HUES64 (cell line): ENCODE data around the gene STEAP1B.
A peak's percentile ranks its signal among the peaks of the same experiment; 100 is the strongest.

Source experiments
- H3K27ac ChIP-seq: 2 replicates; pipeline ENCODE4 v1.7.0; 2013; ENCODE audit warnings: low read depth, low read length, inconsistent platforms
- H3K27me3 ChIP-seq: 2 replicates; pipeline ENCODE4 v1.6.1; 2013; ENCODE audit warnings: mild to moderate bottlenecking, low read length; ENCODE audit not compliant: insufficient read depth
- H3K36me3 ChIP-seq: 2 replicates; pipeline ENCODE4 v1.6.1; 2013; ENCODE audit warnings: mild to moderate bottlenecking, low read length; ENCODE audit not compliant: insufficient read depth
- H3K4me1 ChIP-seq: 2 replicates; pipeline ENCODE4 v1.6.1; 2013; ENCODE audit warnings: mild to moderate bottlenecking, low read length, moderate library complexity; ENCODE audit not compliant: insufficient read depth
- H3K4me3 ChIP-seq: 2 replicates; pipeline ENCODE4 v1.5.1; 2013; ENCODE audit warnings: mild to moderate bottlenecking, low read length, moderate library complexity
- H3K9ac ChIP-seq: 2 replicates; pipeline ENCODE4 v1.6.1; 2013; ENCODE audit warnings: mild to moderate bottlenecking, low read depth, low read length
- H3K9me3 ChIP-seq: 2 replicates; pipeline ENCODE4 v1.6.1; 2013; ENCODE audit warnings: low read depth, low read length; ENCODE audit not compliant: insufficient read depth
- WGBS: fragments of 150-250, 120-280 bp; methylation state at CpG from one replicate; pipeline ENCODE4 v1.1.7; 2013; ENCODE audit warnings: missing lambda C conversion rate; 5-methylcytosine and 5-hydroxymethylcytosine counted together

Gene STEAP1B

GRCh38 chr7:22477876-22478450 lies 22.0 kb downstream of the STEAP1B start:
- H3K9ac ChIP-seq = no peak overlapping the region
- WGBS = 89% methylated on average over 10 of the region's 10 CpGs
- 0 out of 2 replicates have a peak, but pooled peaks cover 6% of the 10 kb centered on the region for H3K4me1 ChIP-seq
- H3K36me3 ChIP-seq = no peaks in the 10 kb centered on the region
- no peaks in the 10 kb centered on the region for H3K9me3 ChIP-seq
- H3K27me3 ChIP-seq = no peaks in the 10 kb centered on the region
- H3K27ac ChIP-seq = peak overlapping the region; percentile 7; the same call in 1 of the 2 replicates
- H3K4me3 ChIP-seq = no peak overlapping the region

GRCh38 chr7:22477262-22477661 lies 22.7 kb downstream of the STEAP1B start:
- Histone ChIP-seq H3K4me1 (0 out of 2 replicates have a peak, but pooled peaks cover 6% of the 10 kb centered on the region), H3K27me3 (no peaks in the 10 kb centered on the region), H3K27ac (no peak overlapping the region; the same call in 1 of the 2 replicates), H3K36me3 (no peaks in the 10 kb centered on the region), H3K4me3 (no peak overlapping the region), H3K9me3 (no peaks in the 10 kb centered on the region), H3K9ac (no peak overlapping the region)
- WGBS = 97% methylated on average over 4 of the region's 4 CpGs

- Histone ChIP-seq H3K27me3 (no peaks in the 10 kb centered on the region), H3K4me3 (no peak overlapping the region), H3K27ac (no peak overlapping the region), H3K36me3 (no peaks in the 10 kb centered on the region), H3K4me1 (0 out of 2 replicates have a peak, but pooled peaks cover 6% of the 10 kb centered on the region), H3K9me3 (no peaks in the 10 kb centered on the region), H3K9ac (no peak overlapping the region)
- WGBS = 93% methylated on average over 6 of the region's 6 CpGs
These were observed 23.2 kb downstream of the STEAP1B start for GRCh38 chr7:22476824-22477223.

GRCh38 chr7:22474645-22475044 lies 25.3 kb downstream of the STEAP1B start:
- no peaks in the 10 kb centered on the region for H3K27me3 ChIP-seq
- 0 out of 2 replicates have a peak, but pooled peaks cover 6% of the 10 kb centered on the region for H3K4me1 ChIP-seq
- H3K36me3 ChIP-seq = no peaks in the 10 kb centered on the region
- H3K27ac ChIP-seq = no peak overlapping the region
- 100% methylated on average over 2 of the region's 2 CpGs for WGBS
- H3K9me3 ChIP-seq = no peaks in the 10 kb centered on the region
- H3K4me3 ChIP-seq = no peak overlapping the region
- H3K9ac ChIP-seq = no peak overlapping the region

- Histone ChIP-seq H3K4me1 (no peaks in the 10 kb centered on the region), H3K27ac (no peak overlapping the region), H3K9me3 (no peaks in the 10 kb centered on the region), H3K4me3 (no peak overlapping the region), H3K9ac (no peak overlapping the region), H3K36me3 (no peaks in the 10 kb centered on the region), H3K27me3 (no peaks in the 10 kb centered on the region)
- WGBS = 85% methylated on average over 10 of the region's 10 CpGs
These were observed 29.0 kb downstream of the STEAP1B start for GRCh38 chr7:22470981-22471380.

- Histone ChIP-seq H3K36me3 (no peaks in the 10 kb centered on the region), H3K4me1 (no peaks in the 10 kb centered on the region), H3K27me3 (no peaks in the 10 kb centered on the region), H3K27ac (no peak overlapping the region), H3K9ac (no peak overlapping the region), H3K9me3 (no peaks in the 10 kb centered on the region), H3K4me3 (no peak overlapping the region)
- 100% methylated on average over 3 of the region's 3 CpGs for WGBS
These were observed 30.4 kb downstream of the STEAP1B start for GRCh38 chr7:22469371-22470143.

- Histone ChIP-seq H3K4me3 (no peak overlapping the region), H3K4me1 (no peaks in the 10 kb centered on the region), H3K9me3 (no peaks in the 10 kb centered on the region), H3K9ac (no peak overlapping the region), H3K27me3 (no peaks in the 10 kb centered on the region), H3K27ac (no peak overlapping the region), H3K36me3 (no peaks in the 10 kb centered on the region)
- 98% methylated on average over 3 of the region's 3 CpGs for WGBS
These were observed 31.4 kb downstream of the STEAP1B start for GRCh38 chr7:22468609-22469008.

- Histone ChIP-seq H3K4me3 (no peak overlapping the region), H3K9ac (no peak overlapping the region), H3K27me3 (no peaks in the 10 kb centered on the region), H3K36me3 (no peaks in the 10 kb centered on the region), H3K9me3 (no peaks in the 10 kb centered on the region), H3K27ac (no peak overlapping the region), H3K4me1 (no peaks in the 10 kb centered on the region)
- WGBS = 94% methylated on average over 4 of the region's 4 CpGs
These were observed 35.7 kb downstream of the STEAP1B start for GRCh38 chr7:22464299-22464698.

GRCh38 chr7:22460363-22460988 lies 39.5 kb downstream of the STEAP1B start:
- Histone ChIP-seq H3K36me3 (no peaks in the 10 kb centered on the region), H3K4me1 (no peaks in the 10 kb centered on the region), H3K9me3 (no peaks in the 10 kb centered on the region), H3K9ac (no peak overlapping the region), H3K4me3 (no peak overlapping the region), H3K27ac (no peak overlapping the region), H3K27me3 (no peaks in the 10 kb centered on the region)
- 94% methylated on average over 4 of the region's 5 CpGs for WGBS

GRCh38 chr7:22457471-22457870 lies 42.5 kb downstream of the STEAP1B start:
- no peaks in the 10 kb centered on the region for H3K9me3 ChIP-seq
- no peak overlapping the region for H3K27ac ChIP-seq
- 93% methylated on average over 1 of the region's 1 CpG for WGBS
- H3K27me3 ChIP-seq = peaks cover 3% of the 10 kb centered on the region; the same call in 1 of the 2 replicates
- H3K36me3 ChIP-seq = no peaks in the 10 kb centered on the region
- H3K9ac ChIP-seq = no peak overlapping the region
- H3K4me1 ChIP-seq = peaks cover 3% of the 10 kb centered on the region; the same call in 1 of the 2 replicates
- H3K4me3 ChIP-seq = no peak overlapping the region

GRCh38 chr7:22454446-22454845 lies 45.5 kb downstream of the STEAP1B start:
- WGBS = 97% methylated on average over 3 of the region's 3 CpGs
- H3K27me3 ChIP-seq = peaks cover 3% of the 10 kb centered on the region; the same call in 1 of the 2 replicates
- no peak overlapping the region for H3K9ac ChIP-seq
- H3K4me3 ChIP-seq = no peak overlapping the region
- H3K36me3 ChIP-seq = no peaks in the 10 kb centered on the region
- H3K9me3 ChIP-seq = no peaks in the 10 kb centered on the region
- peaks cover 5% of the 10 kb centered on the region; the same call in 1 of the 2 replicates for H3K4me1 ChIP-seq
- H3K27ac ChIP-seq = no peak overlapping the region
